VCaP (cell line): Measurements from ENCODE around the gene NRN1.

Experiments
- H3K27ac ChIP-seq: fragments of 450-650 bp; 2 replicates; pipeline ENCODE4 v1.5.1; 2017
- CTCF ChIP-seq: fragments of 450-650 bp; conservative IDR thresholded peaks from 2 replicates; pipeline ENCODE4 v1.5.1; 2017; ENCODE audit warnings: mild to moderate bottlenecking, moderate library complexity

The NRN1 gene, protein sequence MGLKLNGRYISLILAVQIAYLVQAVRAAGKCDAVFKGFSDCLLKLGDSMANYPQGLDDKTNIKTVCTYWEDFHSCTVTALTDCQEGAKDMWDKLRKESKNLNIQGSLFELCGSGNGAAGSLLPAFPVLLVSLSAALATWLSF

GRCh38 chr6:6006428-6007365 is at the start of gene NRN1:
Gene NRN1, minus strand, starts transcription at chr6:6006925. Its CDS starts 176 bp downstream, at chr6:6006749.
- H3K27ac ChIP-seq, result peak within 1 kb of the TSS; percentile 66
- no peak for TF ChIP-seq CTCF

DNA sequence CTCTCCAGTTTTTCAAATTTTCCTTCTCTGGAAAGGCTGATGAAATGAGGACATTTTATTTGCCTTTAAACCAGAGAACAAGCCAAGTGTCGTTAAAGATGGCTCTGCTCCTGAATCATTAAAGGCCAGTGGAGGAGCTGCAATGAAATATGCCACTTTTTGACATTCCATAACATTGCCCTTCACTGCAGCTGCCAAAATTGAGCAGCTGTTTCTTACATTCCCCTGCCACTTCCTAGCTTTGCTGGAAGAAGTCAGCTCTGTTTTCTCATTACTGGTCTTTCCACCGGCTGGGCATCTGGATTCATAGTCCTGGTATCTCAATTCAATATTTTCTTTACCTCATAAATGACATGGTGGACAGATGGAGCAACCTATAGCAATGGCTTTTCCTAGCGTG is 45.5 kb upstream of the NRN1 start:
- no peak for TF ChIP-seq CTCF

GRCh38 chr6:6046716-6047115 is 40.0 kb upstream of the NRN1 start:
- TF ChIP-seq CTCF, result no peak
- no peak overlapping the region for H3K27ac ChIP-seq

More for the DNA sequence above, 45.5 kb upstream of the NRN1 start:
- no peak overlapping the region for H3K27ac ChIP-seq

GRCh38 chr6:6039946-6040509 is 33.3 kb upstream of the NRN1 start:
- no peak for TF ChIP-seq CTCF
- no peak overlapping the region for H3K27ac ChIP-seq

- TF ChIP-seq CTCF, result no peak
- H3K27ac ChIP-seq, result no peak overlapping the region
Observed at GRCh38 chr6:6037179-6037578, 30.5 kb upstream of the NRN1 start.

DNA sequence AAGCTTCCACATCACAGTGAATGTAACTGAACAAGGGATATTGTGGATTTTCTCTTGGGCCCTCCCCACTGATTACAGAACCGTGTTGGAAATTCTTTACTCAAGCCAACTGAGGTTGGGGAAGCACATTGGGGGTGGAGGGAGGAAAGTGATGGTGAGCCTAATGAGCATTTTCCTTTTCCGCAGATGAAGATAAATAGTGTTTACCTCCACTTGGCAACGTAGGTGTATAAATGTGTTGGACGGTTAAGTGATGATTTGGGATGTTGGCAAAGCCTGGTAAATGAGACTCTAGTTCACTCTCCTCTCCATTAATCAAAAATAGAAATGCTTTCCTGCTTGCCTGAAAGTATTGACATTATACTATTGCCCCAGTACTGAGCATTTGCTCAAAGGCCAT is 27.1 kb upstream of the NRN1 start:
- H3K27ac ChIP-seq, result no peak overlapping the region
- no peak for TF ChIP-seq CTCF

GRCh38 chr6:6026513-6027205 is 19.9 kb upstream of the NRN1 start:
- no peak overlapping the region for H3K27ac ChIP-seq
- TF ChIP-seq CTCF, result no peak
